Naive B cell (primary cell): ENCODE results near the gene FNDC7. TPM values are rescaled to one million over a fixed set of nuclear protein-coding genes. Genes with fewer than 3 reads are reported as not detected.
"Not testable (repeated sequence)": the region's sequence is repeated elsewhere in the genome, so short reads cannot be mapped to it uniquely, and the experiment has no call there.

Experiments
- ATAC-seq, 2 donors: fragments of 150-1000 bp; cut with Tn5 transposase; 2 replicates each; pipeline ENCODE4 v1.10.0; 2021; ENCODE audit warnings: low read depth in 2 of 2, mild to moderate bottlenecking in 2 of 2, moderate library complexity in 2 of 2
- DNase-seq: peaks from one replicate; pipeline ENCODE4 v3.0.0; 2022
- H3K27ac Mint-ChIP-seq, 6 donors: one replicate each; pipeline ENCODE4 v1.8.0; 2020 to 2022; ENCODE audit warnings: mild to moderate bottlenecking in 6 of 6, mixed read lengths in 6 of 6, moderate library complexity in 5 of 6, inconsistent platforms in 2 of 6
- H3K27me3 Mint-ChIP-seq, 3 donors: one replicate each; pipeline ENCODE4 v1.8.0; 2021 to 2022; ENCODE audit warnings: mixed read lengths in 3 of 3, mild to moderate bottlenecking in 1 of 3
- H3K36me3 Mint-ChIP-seq, 2 donors: one replicate each; pipeline ENCODE4 v1.8.0; 2020 to 2022; ENCODE audit warnings: mixed read lengths in 2 of 2, inconsistent platforms in 1 of 2, mild to moderate bottlenecking in 1 of 2
- H3K4me1 Mint-ChIP-seq, 3 donors: one replicate each; pipeline ENCODE4 v1.8.0; 2020 to 2022; ENCODE audit warnings: mixed read lengths in 3 of 3, inconsistent platforms in 1 of 3, mild to moderate bottlenecking in 1 of 3, moderate library complexity in 1 of 3
- H3K4me3 Mint-ChIP-seq, 8 donors: one replicate each; pipeline ENCODE4 v1.8.0; 2020 to 2022; ENCODE audit warnings: mild to moderate bottlenecking in 8 of 8, mixed read lengths in 8 of 8, moderate library complexity in 8 of 8, inconsistent platforms in 2 of 8
- H3K9me3 Mint-ChIP-seq, 7 donors: one replicate each; pipeline ENCODE4 v1.8.0; 2020 to 2022; ENCODE audit warnings: mixed read lengths in 7 of 7, mild to moderate bottlenecking in 5 of 7, inconsistent platforms in 2 of 7, moderate library complexity in 1 of 7
- polyA plus RNA-seq, 6 donors: library from polyadenylated mRNA; unstranded; fragments of 300-500 nt; fragmentation: Illumina TruSeq; gene quantifications; one replicate each; pipeline ENCODE4 v1.2.3, GENCODE V29; 2021; ENCODE audit warnings: low read depth in 6 of 6

FNDC7 gene
- under 1 TPM in 1 of 6 donors, not detected in 5; 0.11 TPM for polyA plus RNA-seq

GRCh38 chr1:108712606-108713150 is at the start of gene FNDC7:
Gene FNDC7 (plus strand): TSS chr1:108712908. CDS start chr1:108712934, 26 bp downstream.
- H3K9me3 Mint-ChIP-seq, result no peaks in the 10 kb centered on the region
- H3K27me3 Mint-ChIP-seq, result peaks cover 5 to 17% (median 10%) of the 10 kb centered on the region in 3 donors
- H3K27ac Mint-ChIP-seq, result no peak within 1 kb of the TSS
- ATAC-seq (no peak), DNase-seq (no peak)
- no peak within 1 kb of the TSS for H3K4me3 Mint-ChIP-seq
- no peaks in the 10 kb centered on the region for H3K4me1 Mint-ChIP-seq
- no peaks in the 10 kb centered on the region for H3K36me3 Mint-ChIP-seq

GRCh38 chr1:108663074-108663473 is 49.6 kb upstream of the FNDC7 start:
- ATAC-seq, result no peak
- no peaks in the 10 kb centered on the region for H3K27me3 Mint-ChIP-seq
- no peaks in the 10 kb centered on the region for H3K36me3 Mint-ChIP-seq
- peak overlapping the region in 4 of 8 donors; percentile 32 to 89 (median 44) for H3K4me3 Mint-ChIP-seq
- no peak for DNase-seq
- peaks cover 0 to 2% (median 0%) of the 10 kb centered on the region in 7 donors for H3K9me3 Mint-ChIP-seq
- H3K4me1 Mint-ChIP-seq, result peaks cover 0 to 18% (median 0%) of the 10 kb centered on the region in 3 donors
- peak overlapping the region in 1 of 6 donors; percentile 37 for H3K27ac Mint-ChIP-seq

- H3K4me3 Mint-ChIP-seq, result no peak overlapping the region
- peaks cover 0 to 21% (median 0%) of the 10 kb centered on the region in 3 donors for H3K4me1 Mint-ChIP-seq
- DNase-seq, result no peak
- no peak overlapping the region for H3K27ac Mint-ChIP-seq
- peaks cover 4 to 8% (median 8%) of the 10 kb centered on the region in 3 donors for H3K27me3 Mint-ChIP-seq
- ATAC-seq, result no peak
- peaks cover 0 to 2% (median 0%) of the 10 kb centered on the region in 7 donors for H3K9me3 Mint-ChIP-seq
- no peaks in the 10 kb centered on the region for H3K36me3 Mint-ChIP-seq
These were observed 48.2 kb upstream of the FNDC7 start for GRCh38 chr1:108664481-108664880.

GRCh38 chr1:108665067-108665466 is 47.6 kb upstream of the FNDC7 start:
- Mint-ChIP-seq H3K27me3 (peaks cover 4 to 12% (median 9%) of the 10 kb centered on the region in 3 donors), H3K9me3 (peaks cover 0 to 2% (median 0%) of the 10 kb centered on the region in 7 donors), H3K4me3 (no peak overlapping the region), H3K27ac (peak overlapping the region in 1 of 6 donors; percentile 16), H3K36me3 (no peaks in the 10 kb centered on the region), H3K4me1 (peaks cover 0 to 19% (median 0%) of the 10 kb centered on the region in 3 donors)
- ATAC-seq (no peak), DNase-seq (no peak)

- DNase-seq (no peak), ATAC-seq (no peak)
- Mint-ChIP-seq H3K27ac (no peak overlapping the region), H3K9me3 (no peaks in the 10 kb centered on the region), H3K4me1 (peaks cover 0 to 14% (median 0%) of the 10 kb centered on the region in 3 donors), H3K36me3 (no peaks in the 10 kb centered on the region), H3K27me3 (peaks cover 4 to 16% (median 13%) of the 10 kb centered on the region in 3 donors), H3K4me3 (no peak overlapping the region)
These were observed 46.9 kb upstream of the FNDC7 start for GRCh38 chr1:108665771-108666170.

- not testable (repeated sequence) for H3K4me3 Mint-ChIP-seq, ATAC-seq, H3K4me1 Mint-ChIP-seq, H3K36me3 Mint-ChIP-seq, H3K9me3 Mint-ChIP-seq, DNase-seq, H3K27ac Mint-ChIP-seq
- peaks cover 11 to 30% (median 26%) of the 10 kb centered on the region in 3 donors for H3K27me3 Mint-ChIP-seq
These were observed 45.3 kb upstream of the FNDC7 start for GRCh38 chr1:108667422-108667821.

GRCh38 chr1:108668777-108669176 is 43.9 kb upstream of the FNDC7 start:
- DNase-seq, result no peak
- no peak overlapping the region for H3K27ac Mint-ChIP-seq
- no peak overlapping the region for H3K4me3 Mint-ChIP-seq
- peaks cover 0 to 1% (median 0%) of the 10 kb centered on the region in 7 donors for H3K9me3 Mint-ChIP-seq
- H3K4me1 Mint-ChIP-seq, result peaks cover 0 to 3% (median 0%) of the 10 kb centered on the region in 3 donors
- peaks cover 11 to 34% (median 31%) of the 10 kb centered on the region in 3 donors for H3K27me3 Mint-ChIP-seq
- no peaks in the 10 kb centered on the region for H3K36me3 Mint-ChIP-seq
- no peak for ATAC-seq

- H3K4me1 Mint-ChIP-seq, result peaks cover 0 to 3% (median 0%) of the 10 kb centered on the region in 3 donors
- H3K4me3 Mint-ChIP-seq, result no peak overlapping the region
- DNase-seq (no peak), ATAC-seq (no peak)
- H3K27me3 Mint-ChIP-seq, result peaks cover 11 to 40% (median 31%) of the 10 kb centered on the region in 3 donors
- no peak overlapping the region for H3K27ac Mint-ChIP-seq
- H3K9me3 Mint-ChIP-seq, result peaks cover 0 to 1% (median 0%) of the 10 kb centered on the region in 7 donors
- H3K36me3 Mint-ChIP-seq, result no peaks in the 10 kb centered on the region
These were observed 43.0 kb upstream of the FNDC7 start for GRCh38 chr1:108669679-108670078.

GRCh38 chr1:108670131-108670773 is 42.5 kb upstream of the FNDC7 start:
- ATAC-seq (no peak), DNase-seq (no peak)
- Mint-ChIP-seq H3K36me3 (no peaks in the 10 kb centered on the region), H3K27me3 (peaks cover 11 to 42% (median 31%) of the 10 kb centered on the region in 3 donors), H3K4me1 (peaks cover 0 to 3% (median 0%) of the 10 kb centered on the region in 3 donors), H3K4me3 (no peak overlapping the region), H3K27ac (no peak overlapping the region), H3K9me3 (peaks cover 0 to 3% (median 0%) of the 10 kb centered on the region in 7 donors)

GRCh38 chr1:108671143-108671542 is 41.6 kb upstream of the FNDC7 start:
- no peak for DNase-seq
- H3K4me1 Mint-ChIP-seq, result peaks cover 0 to 3% (median 0%) of the 10 kb centered on the region in 3 donors
- peaks cover 11 to 42% (median 31%) of the 10 kb centered on the region in 3 donors for H3K27me3 Mint-ChIP-seq
- peaks cover 0 to 3% (median 0%) of the 10 kb centered on the region in 7 donors for H3K9me3 Mint-ChIP-seq
- no peak for ATAC-seq
- H3K36me3 Mint-ChIP-seq, result no peaks in the 10 kb centered on the region
- H3K27ac Mint-ChIP-seq, result no peak overlapping the region
- no peak overlapping the region for H3K4me3 Mint-ChIP-seq

GRCh38 chr1:108678706-108679105 is 34.0 kb upstream of the FNDC7 start:
- Mint-ChIP-seq H3K36me3 (no peaks in the 10 kb centered on the region), H3K27ac (no peak overlapping the region)
- no peak for DNase-seq

GRCh38 chr1:108679586-108680213 is 33.0 kb upstream of the FNDC7 start:
- DNase-seq (no peak), ATAC-seq (no peak)
- peaks cover 0 to 2% (median 0%) of the 10 kb centered on the region in 7 donors for H3K9me3 Mint-ChIP-seq
- H3K36me3 Mint-ChIP-seq, result no peaks in the 10 kb centered on the region
- no peak overlapping the region for H3K4me3 Mint-ChIP-seq
- H3K27me3 Mint-ChIP-seq, result peaks cover 7 to 28% (median 16%) of the 10 kb centered on the region in 3 donors
- peaks cover 0 to 6% (median 0%) of the 10 kb centered on the region in 3 donors for H3K4me1 Mint-ChIP-seq
- H3K27ac Mint-ChIP-seq, result no peak overlapping the region

More at GRCh38 chr1:108678706-108679105, 34.0 kb upstream of the FNDC7 start:
- Mint-ChIP-seq H3K4me3 (peak overlapping the region in 1 of 8 donors; percentile 3), H3K27me3 (peaks cover 11 to 25% (median 16%) of the 10 kb centered on the region in 3 donors), H3K4me1 (peaks cover 0 to 6% (median 0%) of the 10 kb centered on the region in 3 donors), H3K9me3 (peaks cover 0 to 3% (median 0%) of the 10 kb centered on the region in 7 donors)
- peak; percentile 41 to 65 for ATAC-seq

- H3K9me3 Mint-ChIP-seq, H3K36me3 Mint-ChIP-seq, H3K4me1 Mint-ChIP-seq, DNase-seq, H3K27ac Mint-ChIP-seq, ATAC-seq: not testable (repeated sequence)
- H3K27me3 Mint-ChIP-seq, result peaks cover 5 to 28% (median 20%) of the 10 kb centered on the region in 3 donors
- peak overlapping the region in 1 of 8 donors; percentile 69 for H3K4me3 Mint-ChIP-seq
These were observed 31.0 kb upstream of the FNDC7 start for GRCh38 chr1:108681701-108682100.
